DOHH2 (cell line): ENCODE measurements around the gene PRDM1.

Experiments used
- H3F3A ChIP-seq: fragments of 200-600 bp; sonication (generic), shearing (Covaris generic); 2 replicates; pipeline ENCODE4 v1.6.0; 2016; ENCODE audit warnings: antibody characterized with exemption, mild to moderate bottlenecking; ENCODE audit not compliant: control insufficient read depth, insufficient read depth
- H3K27ac ChIP-seq: fragments of 200-600 bp; sonication (generic); 2 replicates; pipeline ENCODE4 v1.5.1; 2014; ENCODE audit warnings: low read depth, mild to moderate bottlenecking, low read length, moderate library complexity
- H3K27me3 ChIP-seq: fragments of 200-600 bp; sonication (generic); 2 replicates; pipeline ENCODE4 v1.6.1; 2014; ENCODE audit warnings: mild to moderate bottlenecking, low read length, mixed read lengths; ENCODE audit not compliant: control insufficient read depth
- H3K36me3 ChIP-seq: fragments of 200-600 bp; sonication (generic); 2 replicates; pipeline ENCODE4 v1.6.1; 2014; ENCODE audit warnings: mild to moderate bottlenecking, low read length, moderate library complexity, mixed read lengths; ENCODE audit not compliant: control insufficient read depth
- H3K4me1 ChIP-seq: fragments of 200-600 bp; sonication (generic); 2 replicates; pipeline ENCODE4 v1.6.1; 2014; ENCODE audit warnings: mild to moderate bottlenecking, low read length, mixed read lengths; ENCODE audit not compliant: control insufficient read depth
- H3K4me2 ChIP-seq: fragments of 200-600 bp; sonication (generic); 2 replicates; pipeline ENCODE4 v1.6.0; 2014; ENCODE audit warnings: mild to moderate bottlenecking, low read length, moderate library complexity
- H3K4me3 ChIP-seq: fragments of 200-600 bp; sonication (generic); 2 replicates; pipeline ENCODE4 v1.5.1; 2014; ENCODE audit warnings: mild to moderate bottlenecking, low read length, mixed read lengths
- H3K79me2 ChIP-seq: fragments of 200-600 bp; sonication (generic); 2 replicates; pipeline ENCODE4 v1.6.1; 2014; ENCODE audit warnings: mild to moderate bottlenecking, low read length, mixed read lengths; ENCODE audit not compliant: control insufficient read depth
- H3K9me2 ChIP-seq: fragments of 200-600 bp; sonication (generic); replicated peaks from 2 replicates; pipeline ENCODE4 v1.6.1; 2014; ENCODE audit warnings: mild to moderate bottlenecking, low read length, mixed read lengths; ENCODE audit not compliant: control insufficient read depth
- H3K9me3 ChIP-seq: fragments of 200-600 bp; sonication (generic); 2 replicates; pipeline ENCODE4 v1.6.1; 2014; ENCODE audit warnings: antibody characterized with exemption, low read length, mixed read lengths; ENCODE audit not compliant: control insufficient read depth, insufficient read depth
- H4K20me1 ChIP-seq: fragments of 200-600 bp; sonication (generic); 2 replicates; pipeline ENCODE4 v1.6.0; 2014; ENCODE audit warnings: low read depth, mild to moderate bottlenecking, antibody characterized with exemption, low read length, moderate library complexity; ENCODE audit not compliant: control insufficient read depth, insufficient read depth
- EZH2phosphoT487 ChIP-seq: fragments of 200-600 bp; sonication (generic); IDR thresholded peaks from 2 replicates; pipeline ENCODE4 v1.6.1; 2017; ENCODE audit warnings: borderline replicate concordance, mild to moderate bottlenecking, antibody characterized with exemption, low read length, moderate library complexity, mixed read lengths
- TF ChIP-seq, protein P1 (sequence below): fragments of 200-600 bp; sonication (generic); IDR thresholded peaks from one replicate; pipeline ENCODE4 v1.5.1; 2014; ENCODE audit warnings: antibody characterized with exemption, mild to moderate bottlenecking, low read depth, low read length; ENCODE audit not compliant: poor library complexity, severe bottlenecking

Gene PRDM1

DNA sequence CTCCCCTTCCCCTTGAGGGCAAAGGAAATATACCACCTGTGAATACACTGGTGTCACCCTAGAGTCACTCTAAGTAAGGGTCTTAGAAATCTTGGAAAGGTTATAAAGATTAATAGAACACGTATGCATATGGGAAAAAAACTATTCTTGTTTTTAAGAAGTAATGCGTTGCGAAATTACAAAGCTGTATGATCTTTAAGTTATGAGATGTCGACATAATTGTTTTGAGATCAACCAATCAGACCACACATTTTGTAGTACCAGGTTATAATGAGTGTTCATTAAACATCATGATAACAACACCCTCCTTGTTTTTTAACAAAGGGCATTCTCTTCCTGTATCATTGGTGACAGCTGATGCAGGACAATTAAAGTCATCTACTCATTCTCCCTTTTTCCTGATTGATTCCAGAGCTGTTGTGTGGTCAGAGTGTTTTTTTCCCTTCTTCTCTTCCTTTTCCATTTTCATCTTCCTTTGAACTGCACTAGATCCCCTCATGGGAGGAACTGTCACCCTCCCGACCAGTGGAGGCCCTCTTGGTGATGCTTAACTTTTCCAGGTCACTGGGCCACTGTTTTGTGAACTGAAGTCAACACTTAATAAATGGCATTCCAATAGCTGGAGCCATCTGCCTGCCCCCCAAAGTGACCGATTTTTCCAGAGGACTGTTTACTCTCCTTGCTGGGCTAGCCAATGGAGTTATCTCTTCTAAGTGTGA is 37.0 kb downstream of the PRDM1 start:
- H4K20me1 ChIP-seq = no peaks in the 10 kb centered on the region
- H3K9me2 ChIP-seq = no peaks in the 10 kb centered on the region
- no peaks in the 10 kb centered on the region for H3K36me3 ChIP-seq
- H3K4me1 ChIP-seq = no peaks in the 10 kb centered on the region
- no peak for TF ChIP-seq EZH2phosphoT487
- TF ChIP-seq, protein P1, sequence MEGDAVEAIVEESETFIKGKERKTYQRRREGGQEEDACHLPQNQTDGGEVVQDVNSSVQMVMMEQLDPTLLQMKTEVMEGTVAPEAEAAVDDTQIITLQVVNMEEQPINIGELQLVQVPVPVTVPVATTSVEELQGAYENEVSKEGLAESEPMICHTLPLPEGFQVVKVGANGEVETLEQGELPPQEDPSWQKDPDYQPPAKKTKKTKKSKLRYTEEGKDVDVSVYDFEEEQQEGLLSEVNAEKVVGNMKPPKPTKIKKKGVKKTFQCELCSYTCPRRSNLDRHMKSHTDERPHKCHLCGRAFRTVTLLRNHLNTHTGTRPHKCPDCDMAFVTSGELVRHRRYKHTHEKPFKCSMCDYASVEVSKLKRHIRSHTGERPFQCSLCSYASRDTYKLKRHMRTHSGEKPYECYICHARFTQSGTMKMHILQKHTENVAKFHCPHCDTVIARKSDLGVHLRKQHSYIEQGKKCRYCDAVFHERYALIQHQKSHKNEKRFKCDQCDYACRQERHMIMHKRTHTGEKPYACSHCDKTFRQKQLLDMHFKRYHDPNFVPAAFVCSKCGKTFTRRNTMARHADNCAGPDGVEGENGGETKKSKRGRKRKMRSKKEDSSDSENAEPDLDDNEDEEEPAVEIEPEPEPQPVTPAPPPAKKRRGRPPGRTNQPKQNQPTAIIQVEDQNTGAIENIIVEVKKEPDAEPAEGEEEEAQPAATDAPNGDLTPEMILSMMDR = no peak
- H3F3A ChIP-seq = no peaks in the 10 kb centered on the region
- peaks cover 7% of the 10 kb centered on the region for H3K27me3 ChIP-seq
- H3K4me3 ChIP-seq = no peak overlapping the region
- H3K79me2 ChIP-seq = no peaks in the 10 kb centered on the region
- H3K9me3 ChIP-seq = no peaks in the 10 kb centered on the region
- H3K4me2 ChIP-seq = no peak overlapping the region
- H3K27ac ChIP-seq = no peak overlapping the region

DNA sequence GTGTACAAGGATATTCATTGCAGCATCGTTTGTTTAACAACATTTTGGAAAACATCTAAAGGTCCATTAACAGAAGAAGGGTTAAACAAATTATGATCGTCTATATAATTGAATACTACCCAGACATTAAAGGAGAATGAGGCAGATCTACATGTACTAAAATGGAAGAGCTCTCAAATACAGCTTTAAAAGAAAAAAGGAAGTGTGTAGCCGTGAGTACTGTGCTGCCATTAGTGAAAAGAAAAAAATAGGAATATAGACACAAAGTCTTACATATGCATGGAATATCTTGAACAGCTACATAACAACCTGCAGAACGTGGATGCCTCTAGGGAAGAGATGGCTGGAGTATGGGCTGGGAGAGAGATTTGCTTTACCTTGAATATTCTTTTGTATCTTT is 37.9 kb downstream of the PRDM1 start:
- Histone ChIP-seq H3K9me2 (no peaks in the 10 kb centered on the region), H3F3A (no peaks in the 10 kb centered on the region), H3K4me3 (no peak overlapping the region), H3K4me2 (no peak overlapping the region), H3K27me3 (peaks cover 7% of the 10 kb centered on the region), H3K4me1 (no peaks in the 10 kb centered on the region), H3K27ac (no peak overlapping the region), H3K9me3 (no peaks in the 10 kb centered on the region), H3K79me2 (no peaks in the 10 kb centered on the region), H4K20me1 (no peaks in the 10 kb centered on the region), H3K36me3 (no peaks in the 10 kb centered on the region)
- no peak for TF ChIP-seq EZH2phosphoT487
- TF ChIP-seq, protein P1 = no peak

DNA sequence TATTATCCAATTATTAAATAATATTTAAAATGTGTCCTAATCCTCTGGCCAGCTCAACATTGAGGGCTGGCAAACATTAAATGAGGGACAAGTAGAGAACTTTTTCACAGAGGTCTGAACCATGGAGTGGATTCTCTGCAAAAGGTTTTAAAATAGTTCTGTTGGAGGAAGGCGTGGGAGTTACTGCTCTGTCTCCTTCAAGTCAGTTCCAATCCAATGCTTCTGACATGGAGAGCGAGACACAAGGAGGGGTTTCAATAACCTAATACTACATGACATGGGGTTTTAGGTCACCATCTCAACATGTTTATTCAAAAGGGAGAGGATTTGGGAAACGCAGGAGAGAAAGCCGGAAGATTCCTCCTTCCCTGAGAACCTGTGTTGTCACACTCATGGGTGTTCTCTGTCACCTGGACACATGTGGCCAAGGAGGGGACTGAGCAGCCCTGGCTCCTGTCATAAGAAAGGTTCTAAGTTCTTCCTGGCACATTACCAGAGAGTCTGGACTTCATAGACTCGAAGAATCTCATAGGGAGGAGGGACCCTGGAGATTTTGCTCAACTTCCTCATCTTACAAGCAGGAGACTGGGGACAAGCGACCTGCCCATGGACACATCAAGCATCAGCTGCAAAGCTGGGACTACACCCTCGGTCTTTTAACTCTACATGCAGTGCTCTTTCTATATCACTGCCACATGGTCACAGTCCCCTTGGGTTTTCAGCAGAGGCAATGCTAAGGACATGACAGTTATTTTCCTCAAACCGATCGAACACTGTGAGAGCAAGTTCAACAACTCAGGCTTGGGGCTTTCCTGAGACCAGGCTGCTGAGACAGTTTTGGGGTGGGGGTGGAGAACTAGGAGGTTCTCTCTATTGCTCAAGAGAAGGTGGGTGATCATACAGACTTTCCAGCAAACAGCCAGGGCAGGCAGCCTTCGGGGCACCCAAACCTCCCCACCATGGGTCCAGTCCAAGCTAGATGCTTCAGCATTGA is 38.6 kb downstream of the PRDM1 start:
- TF ChIP-seq, protein P1 = no peak
- TF ChIP-seq EZH2phosphoT487 = no peak

More for the DNA sequence above, 38.6 kb downstream of the PRDM1 start:
- no peaks in the 10 kb centered on the region for H3K79me2 ChIP-seq
- H3K27me3 ChIP-seq = peaks cover 7% of the 10 kb centered on the region
- H3K4me1 ChIP-seq = no peaks in the 10 kb centered on the region
- no peaks in the 10 kb centered on the region for H3F3A ChIP-seq
- no peak overlapping the region for H3K4me2 ChIP-seq
- no peaks in the 10 kb centered on the region for H3K9me2 ChIP-seq
- no peaks in the 10 kb centered on the region for H4K20me1 ChIP-seq
- no peaks in the 10 kb centered on the region for H3K9me3 ChIP-seq
- no peak overlapping the region for H3K27ac ChIP-seq
- no peak overlapping the region for H3K4me3 ChIP-seq
- H3K36me3 ChIP-seq = no peaks in the 10 kb centered on the region
